Hematopoietic multipotent progenitor cell treated with erythropoietin and hydrocortisone succinate and interleukin-3 and kit ligand, for 17 days (in vitro differentiated cells): ENCODE results near the gene ART3.

Source experiments
- DNase-seq: peaks from one replicate; pipeline ENCODE4 v3.0.0-alpha.2; 2015; ENCODE audit warnings: low spot score

Gene ART3

GRCh38 chr4:76148142-76148865, 73.8 kb downstream of the ART3 start, which contains the start of gene NUP54:
Gene NUP54 (minus strand): TSS chr4:76148397. CDS start chr4:76148374, 23 bp downstream.
- DNase-seq: peak; percentile 89

GRCh38 chr4:76153356-76153755, 78.8 kb downstream of the ART3 start:
- DNase-seq: no peak

GRCh38 chr4:76155979-76156378, 81.5 kb downstream of the ART3 start:
- DNase-seq: no peak

GRCh38 chr4:76156635-76157034, 82.1 kb downstream of the ART3 start:
- peak; percentile 28 for DNase-seq

GRCh38 chr4:76160355-76160754, 85.8 kb downstream of the ART3 start:
- no peak for DNase-seq
